Neural cell (in vitro differentiated cells): ENCODE measurements around the gene TRAF2.

Experiments
- EZH2 ChIP-seq: fragments of 200-600, 300-800 bp; shearing (Covaris generic), sonication (generic); IDR thresholded peaks from 2 replicates; pipeline ENCODE4 v1.6.1; 2014; ENCODE audit warnings: antibody characterized with exemption, low read length, borderline replicate concordance, mild to moderate bottlenecking; ENCODE audit not compliant: insufficient read depth, poor library complexity, severe bottlenecking
- POLR2AphosphoS5 ChIP-seq: IDR thresholded peaks from 2 replicates; pipeline ENCODE4 v1.6.1; 2012
- SMC3 ChIP-seq: fragments of 450-650 bp; conservative IDR thresholded peaks from 2 replicates; pipeline ENCODE4 v1.6.1; 2014; ENCODE audit warnings: antibody characterized with exemption, mild to moderate bottlenecking, moderate library complexity; ENCODE audit not compliant: poor library complexity
- TAF1 ChIP-seq: IDR thresholded peaks from 2 replicates; pipeline ENCODE4 v1.6.1; 2012; ENCODE audit warnings: low read depth
- TF ChIP-seq, protein P1 (sequence below): fragments of 450-650 bp; IDR thresholded peaks from 2 replicates; pipeline ENCODE4 v1.5.1; 2014; ENCODE audit warnings: antibody characterized with exemption, mild to moderate bottlenecking, moderate library complexity; ENCODE audit not compliant: poor library complexity, severe bottlenecking

GRCh38 chr9:136907011-136907914, 20.9 kb downstream of the TRAF2 start:
- TF ChIP-seq, protein P1, sequence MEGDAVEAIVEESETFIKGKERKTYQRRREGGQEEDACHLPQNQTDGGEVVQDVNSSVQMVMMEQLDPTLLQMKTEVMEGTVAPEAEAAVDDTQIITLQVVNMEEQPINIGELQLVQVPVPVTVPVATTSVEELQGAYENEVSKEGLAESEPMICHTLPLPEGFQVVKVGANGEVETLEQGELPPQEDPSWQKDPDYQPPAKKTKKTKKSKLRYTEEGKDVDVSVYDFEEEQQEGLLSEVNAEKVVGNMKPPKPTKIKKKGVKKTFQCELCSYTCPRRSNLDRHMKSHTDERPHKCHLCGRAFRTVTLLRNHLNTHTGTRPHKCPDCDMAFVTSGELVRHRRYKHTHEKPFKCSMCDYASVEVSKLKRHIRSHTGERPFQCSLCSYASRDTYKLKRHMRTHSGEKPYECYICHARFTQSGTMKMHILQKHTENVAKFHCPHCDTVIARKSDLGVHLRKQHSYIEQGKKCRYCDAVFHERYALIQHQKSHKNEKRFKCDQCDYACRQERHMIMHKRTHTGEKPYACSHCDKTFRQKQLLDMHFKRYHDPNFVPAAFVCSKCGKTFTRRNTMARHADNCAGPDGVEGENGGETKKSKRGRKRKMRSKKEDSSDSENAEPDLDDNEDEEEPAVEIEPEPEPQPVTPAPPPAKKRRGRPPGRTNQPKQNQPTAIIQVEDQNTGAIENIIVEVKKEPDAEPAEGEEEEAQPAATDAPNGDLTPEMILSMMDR: no peak
- TF ChIP-seq POLR2AphosphoS5: no peak
- TF ChIP-seq EZH2: no peak
- TF ChIP-seq TAF1: no peak
- no peak for TF ChIP-seq SMC3
